Stimulated activated naive CD4-positive, alpha-beta T cell (primary cell): ENCODE measurements around the gene UVSSA.
A peak's percentile ranks its signal among the peaks of the same experiment; 100 is the strongest.

ENCODE experiments used
- DNase-seq, 6 experiments: peaks; one replicate each; lab custom pipeline; 2025; lab: John Stamatoyannopoulos, UW

Gene UVSSA

GRCh38 chr4:1407657-1408333 is 60.8 kb downstream of the UVSSA start:
- DNase-seq: no peak

- DNase-seq: no peak
These were observed 61.4 kb downstream of the UVSSA start for GRCh38 chr4:1408418-1408817.

GRCh38 chr4:1409079-1409478 is 62.1 kb downstream of the UVSSA start:
- no peak for DNase-seq

GRCh38 chr4:1409491-1410425 is 62.8 kb downstream of the UVSSA start:
- DNase-seq: no peak

- DNase-seq: peak in 4 of 6 experiments; percentile 8 to 40 (median 22)
These were observed 63.7 kb downstream of the UVSSA start for GRCh38 chr4:1410491-1411325.

- DNase-seq: no peak
These were observed 64.7 kb downstream of the UVSSA start for GRCh38 chr4:1411436-1412375.

GRCh38 chr4:1412376-1413203 is 65.6 kb downstream of the UVSSA start:
- no peak for DNase-seq

- no peak for DNase-seq
These were observed 66.2 kb downstream of the UVSSA start for GRCh38 chr4:1413204-1413663.

- DNase-seq: no peak
These were observed 66.9 kb downstream of the UVSSA start for GRCh38 chr4:1413687-1414479.

- DNase-seq: no peak
These were observed 68.0 kb downstream of the UVSSA start for GRCh38 chr4:1414831-1415680.

GRCh38 chr4:1415681-1415981 is 68.6 kb downstream of the UVSSA start:
- no peak for DNase-seq

- DNase-seq: no peak
These were observed 69.3 kb downstream of the UVSSA start for GRCh38 chr4:1416051-1416947.

GRCh38 chr4:1416948-1417260 is 69.9 kb downstream of the UVSSA start:
- DNase-seq: no peak

GRCh38 chr4:1417522-1418390 is 70.7 kb downstream of the UVSSA start:
- no peak for DNase-seq

- DNase-seq: no peak
These were observed 71.7 kb downstream of the UVSSA start for GRCh38 chr4:1418494-1419285.

GRCh38 chr4:1419708-1420107 is 72.7 kb downstream of the UVSSA start:
- DNase-seq: no peak
